Activated naive CD8-positive, alpha-beta T cell treated with anti-CD3 and anti-CD28 coated beads, Interleukin-2, amount 10 ng/mL, durations not matched to agents 7 days and 5 days (primary cell): ENCODE results near the gene SCAF1. TPM values are rescaled to one million over a fixed set of nuclear protein-coding genes. Genes with fewer than 3 reads are reported as not detected.

ENCODE experiments used
- ATAC-seq: fragments of 150-1000 bp; cut with Tn5 transposase; one replicate; pipeline ENCODE4 v1.10.0; 2021; ENCODE audit warnings: low read depth, moderate library complexity
- POLR2A ChIA-PET: fragments of 350-600 bp; sonication (Branson Sonifier 250); formaldehyde crosslinking; loops from one replicate; lab custom pipeline; 2021; ENCODE audit warnings: antibody characterized with exemption; lab: Charles Lee
- DNase-seq: peaks from one replicate; pipeline ENCODE4 v3.0.0; 2021
- H3K27ac Mint-ChIP-seq: one replicate; pipeline ENCODE4 v1.8.0; 2022; ENCODE audit warnings: mild to moderate bottlenecking, mixed read lengths
- H3K27me3 Mint-ChIP-seq: one replicate; pipeline ENCODE4 v1.8.0; 2022; ENCODE audit warnings: mild to moderate bottlenecking, moderate library complexity, mixed read lengths
- H3K36me3 Mint-ChIP-seq: one replicate; pipeline ENCODE4 v1.8.0; 2021; ENCODE audit warnings: mild to moderate bottlenecking, mixed read lengths
- H3K4me1 Mint-ChIP-seq: one replicate; pipeline ENCODE4 v1.8.0; 2021; ENCODE audit warnings: mixed read lengths
- H3K4me3 Mint-ChIP-seq: one replicate; pipeline ENCODE4 v1.8.0; 2022; ENCODE audit warnings: mild to moderate bottlenecking, moderate library complexity, mixed read lengths
- H3K9me3 Mint-ChIP-seq: one replicate; pipeline ENCODE4 v1.8.0; 2021; ENCODE audit warnings: mixed read lengths
- total RNA-seq, 2 experiments: library from RNA; stranded (reverse); gene quantifications; one replicate each; pipeline ENCODE4 v1.2.3, GENCODE V29; 2021

SCAF1 gene
- total RNA-seq, 2 experiments from 2014 or later = 64.7 to 66.9 TPM

DNA sequence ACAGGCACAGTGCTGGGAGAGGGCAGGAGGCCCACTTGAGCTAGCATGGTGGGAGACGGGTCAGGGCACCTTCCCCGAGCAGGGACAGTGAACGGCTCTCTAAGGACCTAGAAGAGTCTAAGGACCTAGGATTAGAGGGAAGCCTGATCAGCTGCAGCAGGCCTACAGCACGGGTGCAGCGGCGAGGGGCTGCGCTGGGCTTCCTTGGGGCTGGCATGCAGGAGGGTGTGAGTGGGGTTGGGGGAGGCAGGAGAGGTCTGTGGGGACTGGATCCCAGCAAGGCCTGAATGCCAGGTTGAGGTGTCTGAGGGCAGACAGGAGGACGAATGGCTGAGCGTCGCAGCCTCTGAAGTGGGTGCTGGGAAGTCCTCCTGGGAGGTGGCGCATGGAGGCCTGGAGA is 3.6 kb downstream of the SCAF1 start:
- DNase-seq = no peak
- peaks cover 6% of the 10 kb centered on the region for H3K36me3 Mint-ChIP-seq
- POLR2A ChIA-PET = interaction anchor here (6.5 kb wide), 1 partner anchor 18 kb away, joined by 46 read pairs; the partner anchor contains the start of genes BCL2L12 and IRF3
- no peak overlapping the region for H3K4me3 Mint-ChIP-seq
- H3K27ac Mint-ChIP-seq = no peak overlapping the region
- H3K4me1 Mint-ChIP-seq = peaks cover 29% of the 10 kb centered on the region
- H3K27me3 Mint-ChIP-seq = no peaks in the 10 kb centered on the region
- ATAC-seq = no peak
- H3K9me3 Mint-ChIP-seq = no peaks in the 10 kb centered on the region

DNA sequence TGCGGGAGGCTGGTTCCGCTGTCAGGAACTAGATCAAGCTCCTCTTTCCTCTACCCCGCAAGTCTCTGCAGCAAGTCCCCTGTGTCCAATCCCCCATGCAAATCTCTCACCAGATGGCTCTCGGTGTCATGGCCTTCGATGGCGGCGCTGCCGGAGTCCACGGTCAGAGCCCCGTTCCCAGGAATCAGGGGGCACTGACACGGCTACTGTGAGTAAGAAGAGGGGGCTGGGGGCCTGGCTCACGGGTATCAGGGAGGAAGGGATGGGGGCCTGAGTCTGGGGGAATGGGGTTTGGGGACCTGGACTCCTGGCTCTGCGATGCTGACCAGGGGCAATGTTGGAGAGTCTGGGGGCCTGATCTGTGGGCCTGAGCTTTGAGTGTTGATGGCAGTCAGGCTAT is 4.0 kb downstream of the SCAF1 start:
- peaks cover 7% of the 10 kb centered on the region for H3K36me3 Mint-ChIP-seq
- no peak for ATAC-seq
- no peak overlapping the region for H3K4me3 Mint-ChIP-seq
- H3K4me1 Mint-ChIP-seq = peaks cover 25% of the 10 kb centered on the region
- DNase-seq = no peak
- no peak overlapping the region for H3K27ac Mint-ChIP-seq
- no peaks in the 10 kb centered on the region for H3K9me3 Mint-ChIP-seq
- H3K27me3 Mint-ChIP-seq = no peaks in the 10 kb centered on the region
- POLR2A ChIA-PET = interaction anchor here (6.5 kb wide), 1 partner anchor 18 kb away, joined by 46 read pairs; the partner anchor contains the start of genes BCL2L12 and IRF3

DNA sequence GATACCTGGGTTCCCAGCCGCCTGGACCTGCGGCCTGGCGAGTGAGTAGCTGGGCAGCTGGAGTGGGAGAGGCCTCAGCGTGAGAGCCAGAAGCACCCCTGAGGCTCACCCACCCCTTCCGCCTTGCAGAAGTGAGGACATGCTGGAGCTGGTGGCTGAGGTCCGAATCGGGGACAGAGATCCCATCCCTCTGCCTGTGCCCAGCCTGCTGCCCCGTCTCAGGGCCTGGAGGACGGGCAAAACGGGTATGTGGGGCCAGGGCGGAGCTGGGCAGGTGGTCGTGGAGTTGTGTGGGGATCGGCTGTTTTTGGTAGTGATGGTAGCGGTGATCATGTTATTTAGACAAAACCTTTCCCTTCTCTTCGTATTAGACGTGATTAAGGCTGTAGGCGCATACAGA is 4.6 kb downstream of the SCAF1 start:
- no peak for DNase-seq
- POLR2A ChIA-PET = interaction anchor here (0.5 kb wide), 1 partner anchor 30 kb away, joined by 3 read pairs; no protein-coding TSS in a partner anchor
- H3K27ac Mint-ChIP-seq = no peak overlapping the region

DNA sequence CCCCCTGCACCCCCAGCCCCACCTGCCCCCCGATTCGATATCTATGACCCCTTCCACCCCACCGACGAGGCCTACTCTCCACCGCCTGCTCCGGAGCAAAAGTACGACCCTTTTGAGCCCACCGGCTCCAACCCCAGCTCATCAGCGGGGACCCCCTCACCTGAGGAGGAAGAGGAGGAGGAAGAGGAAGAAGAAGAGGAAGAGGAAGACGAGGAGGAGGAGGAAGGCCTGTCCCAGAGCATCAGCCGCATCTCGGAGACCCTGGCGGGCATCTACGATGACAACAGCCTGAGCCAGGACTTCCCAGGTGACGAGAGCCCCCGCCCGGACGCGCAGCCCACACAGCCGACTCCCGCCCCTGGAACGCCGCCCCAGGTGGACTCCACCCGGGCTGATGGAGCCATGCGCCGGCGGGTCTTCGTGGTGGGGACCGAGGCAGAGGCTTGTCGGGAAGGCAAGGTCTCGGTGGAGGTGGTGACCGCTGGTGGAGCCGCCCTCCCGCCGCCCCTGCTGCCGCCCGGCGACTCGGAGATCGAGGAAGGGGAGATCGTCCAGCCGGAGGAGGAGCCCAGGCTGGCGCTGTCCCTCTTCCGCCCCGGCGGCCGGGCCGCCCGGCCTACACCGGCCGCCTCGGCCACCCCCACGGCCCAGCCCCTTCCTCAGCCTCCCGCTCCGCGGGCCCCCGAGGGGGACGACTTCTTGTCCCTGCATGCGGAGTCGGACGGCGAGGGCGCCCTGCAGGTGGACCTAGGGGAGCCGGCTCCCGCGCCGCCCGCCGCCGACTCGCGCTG is 9.2 kb downstream of the SCAF1 start:
- no peak for DNase-seq
- H3K27me3 Mint-ChIP-seq = no peaks in the 10 kb centered on the region

More for the DNA sequence above, 4.6 kb downstream of the SCAF1 start:
- ATAC-seq = no peak
- H3K4me1 Mint-ChIP-seq = peaks cover 23% of the 10 kb centered on the region
- no peak overlapping the region for H3K4me3 Mint-ChIP-seq
- H3K27me3 Mint-ChIP-seq = no peaks in the 10 kb centered on the region
- H3K36me3 Mint-ChIP-seq = peaks cover 7% of the 10 kb centered on the region
- no peaks in the 10 kb centered on the region for H3K9me3 Mint-ChIP-seq

DNA sequence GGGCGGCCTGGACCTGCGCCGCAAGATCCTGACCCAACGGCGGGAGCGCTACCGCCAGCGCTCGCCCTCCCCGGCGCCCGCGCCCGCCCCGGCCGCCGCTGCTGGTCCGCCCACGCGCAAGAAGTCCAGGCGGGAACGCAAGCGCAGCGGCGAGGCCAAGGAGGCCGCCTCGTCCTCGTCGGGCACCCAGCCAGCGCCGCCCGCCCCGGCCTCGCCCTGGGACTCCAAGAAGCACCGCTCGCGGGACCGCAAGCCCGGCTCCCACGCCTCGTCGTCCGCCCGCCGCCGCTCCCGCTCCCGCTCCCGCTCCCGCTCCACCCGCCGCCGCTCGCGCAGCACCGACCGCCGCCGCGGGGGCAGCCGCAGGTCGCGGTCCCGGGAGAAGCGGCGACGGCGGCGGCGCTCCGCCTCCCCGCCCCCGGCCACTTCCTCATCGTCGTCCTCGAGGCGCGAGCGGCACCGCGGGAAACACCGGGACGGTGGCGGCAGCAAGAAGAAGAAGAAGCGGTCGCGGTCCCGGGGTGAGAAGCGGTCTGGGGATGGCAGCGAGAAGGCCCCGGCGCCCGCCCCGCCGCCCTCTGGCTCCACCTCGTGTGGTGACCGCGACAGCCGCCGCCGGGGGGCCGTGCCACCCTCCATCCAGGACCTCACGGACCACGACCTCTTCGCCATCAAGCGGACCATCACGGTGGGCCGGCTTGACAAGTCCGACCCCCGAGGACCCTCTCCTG is 10.0 kb downstream of the SCAF1 start:
- H3K36me3 Mint-ChIP-seq = peaks cover 5% of the 10 kb centered on the region
- DNase-seq = no peak
- H3K9me3 Mint-ChIP-seq = no peaks in the 10 kb centered on the region
- H3K4me3 Mint-ChIP-seq = no peak overlapping the region
- no peaks in the 10 kb centered on the region for H3K27me3 Mint-ChIP-seq
- ATAC-seq = no peak
- POLR2A ChIA-PET = no interaction called here
- H3K4me1 Mint-ChIP-seq = no peaks in the 10 kb centered on the region
- no peak overlapping the region for H3K27ac Mint-ChIP-seq

More for the DNA sequence above, 9.2 kb downstream of the SCAF1 start:
- no peaks in the 10 kb centered on the region for H3K4me1 Mint-ChIP-seq
- H3K27ac Mint-ChIP-seq = no peak overlapping the region
- peaks cover 2% of the 10 kb centered on the region for H3K36me3 Mint-ChIP-seq
- H3K4me3 Mint-ChIP-seq = no peak overlapping the region
- ATAC-seq = no peak
- H3K9me3 Mint-ChIP-seq = no peaks in the 10 kb centered on the region
- POLR2A ChIA-PET = no interaction called here

DNA sequence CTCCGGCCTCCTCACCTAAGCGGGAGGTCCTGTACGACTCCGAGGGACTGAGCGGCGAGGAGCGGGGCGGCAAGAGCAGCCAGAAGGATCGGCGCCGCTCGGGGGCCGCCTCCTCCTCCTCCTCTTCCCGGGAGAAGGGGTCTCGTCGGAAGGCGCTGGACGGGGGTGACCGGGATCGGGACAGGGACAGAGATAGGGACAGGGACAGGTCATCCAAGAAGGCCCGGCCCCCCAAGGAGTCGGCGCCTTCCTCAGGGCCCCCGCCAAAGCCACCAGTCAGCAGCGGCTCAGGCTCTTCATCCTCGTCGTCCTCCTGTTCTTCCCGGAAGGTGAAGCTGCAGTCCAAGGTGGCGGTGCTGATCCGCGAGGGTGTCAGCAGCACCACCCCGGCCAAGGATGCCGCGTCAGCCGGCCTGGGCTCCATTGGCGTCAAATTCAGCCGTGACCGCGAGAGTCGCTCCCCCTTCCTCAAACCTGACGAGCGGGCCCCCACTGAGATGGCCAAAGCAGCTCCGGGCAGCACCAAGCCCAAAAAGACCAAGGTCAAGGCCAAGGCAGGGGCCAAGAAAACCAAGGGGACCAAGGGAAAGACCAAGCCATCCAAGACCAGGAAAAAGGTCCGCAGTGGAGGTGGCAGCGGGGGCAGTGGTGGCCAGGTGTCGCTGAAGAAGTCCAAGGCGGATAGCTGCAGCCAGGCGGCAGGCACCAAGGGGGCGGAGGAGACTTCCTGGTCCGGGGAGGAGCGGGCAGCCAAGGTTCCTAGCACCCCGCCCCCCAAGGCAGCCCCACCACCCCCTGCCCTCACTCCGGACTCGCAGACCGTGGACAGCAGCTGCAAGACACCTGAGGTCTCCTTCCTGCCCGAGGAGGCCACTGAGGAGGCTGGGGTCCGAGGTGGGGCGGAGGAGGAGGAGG is 10.8 kb downstream of the SCAF1 start:
- H3K4me3 Mint-ChIP-seq = no peak overlapping the region
- H3K27me3 Mint-ChIP-seq = no peaks in the 10 kb centered on the region
- DNase-seq (no peak), ATAC-seq (no peak)
- H3K27ac Mint-ChIP-seq = no peak overlapping the region
- H3K9me3 Mint-ChIP-seq = no peaks in the 10 kb centered on the region
- H3K4me1 Mint-ChIP-seq = no peaks in the 10 kb centered on the region
- H3K36me3 Mint-ChIP-seq = peaks cover 8% of the 10 kb centered on the region
- POLR2A ChIA-PET = interaction anchor here (1.2 kb wide), 1 partner anchor 11 kb away, joined by 4 read pairs; the partner anchor contains the start of gene SCAF1

DNA sequence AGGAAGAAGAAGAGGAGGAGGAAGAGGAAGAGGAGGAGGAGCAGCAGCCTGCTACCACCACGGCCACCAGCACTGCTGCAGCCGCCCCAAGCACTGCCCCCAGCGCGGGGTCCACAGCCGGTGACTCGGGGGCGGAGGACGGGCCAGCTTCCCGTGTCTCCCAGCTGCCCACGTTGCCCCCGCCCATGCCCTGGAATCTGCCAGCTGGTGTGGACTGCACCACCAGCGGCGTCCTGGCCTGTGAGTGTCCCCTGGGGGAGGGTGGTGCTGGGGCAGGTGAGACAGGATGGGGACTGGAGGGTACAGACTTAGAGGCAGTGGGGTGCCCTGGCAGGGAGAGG is 11.4 kb downstream of the SCAF1 start:
- no peaks in the 10 kb centered on the region for H3K27me3 Mint-ChIP-seq
- ATAC-seq = no peak
- H3K9me3 Mint-ChIP-seq = no peaks in the 10 kb centered on the region
- H3K36me3 Mint-ChIP-seq = peaks cover 8% of the 10 kb centered on the region
- POLR2A ChIA-PET = interaction anchor here (1.2 to 1.4 kb wide), 2 partner anchors 10 to 12 kb away, joined by 4 read pairs; partner anchors contain the start of gene SCAF1
- H3K27ac Mint-ChIP-seq = no peak overlapping the region
- no peaks in the 10 kb centered on the region for H3K4me1 Mint-ChIP-seq
- no peak overlapping the region for H3K4me3 Mint-ChIP-seq
- DNase-seq = no peak

DNA sequence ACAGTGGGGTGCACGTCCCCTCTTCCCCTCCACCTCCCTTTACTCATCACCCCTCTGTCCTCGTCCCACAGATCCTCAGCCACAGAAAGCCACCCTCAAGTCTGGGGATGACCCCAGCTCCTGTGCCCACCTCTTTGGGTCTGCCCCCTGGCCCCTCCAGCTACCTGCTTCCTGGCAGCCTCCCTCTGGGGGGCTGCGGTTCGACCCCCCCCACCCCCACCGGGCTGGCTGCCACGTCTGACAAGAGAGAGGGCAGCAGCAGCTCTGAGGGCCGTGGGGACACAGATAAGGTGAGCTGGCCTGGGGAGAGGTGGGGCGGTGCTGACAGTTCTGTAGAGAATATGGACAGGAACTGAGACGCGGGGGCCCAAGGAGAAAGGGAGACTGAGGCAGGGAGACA is 12.6 kb downstream of the SCAF1 start:
- POLR2A ChIA-PET = interaction anchor here (0.5 to 1.4 kb wide), 3 partner anchors 11 to 953 kb away, joined by 3 to 6 read pairs (median 4); no protein-coding TSS in a partner anchor
- Mint-ChIP-seq H3K4me3 (no peak overlapping the region), H3K9me3 (no peaks in the 10 kb centered on the region), H3K36me3 (peaks cover 8% of the 10 kb centered on the region), H3K27ac (no peak overlapping the region), H3K4me1 (no peaks in the 10 kb centered on the region), H3K27me3 (no peaks in the 10 kb centered on the region)
- no peak for DNase-seq
- no peak for ATAC-seq

DNA sequence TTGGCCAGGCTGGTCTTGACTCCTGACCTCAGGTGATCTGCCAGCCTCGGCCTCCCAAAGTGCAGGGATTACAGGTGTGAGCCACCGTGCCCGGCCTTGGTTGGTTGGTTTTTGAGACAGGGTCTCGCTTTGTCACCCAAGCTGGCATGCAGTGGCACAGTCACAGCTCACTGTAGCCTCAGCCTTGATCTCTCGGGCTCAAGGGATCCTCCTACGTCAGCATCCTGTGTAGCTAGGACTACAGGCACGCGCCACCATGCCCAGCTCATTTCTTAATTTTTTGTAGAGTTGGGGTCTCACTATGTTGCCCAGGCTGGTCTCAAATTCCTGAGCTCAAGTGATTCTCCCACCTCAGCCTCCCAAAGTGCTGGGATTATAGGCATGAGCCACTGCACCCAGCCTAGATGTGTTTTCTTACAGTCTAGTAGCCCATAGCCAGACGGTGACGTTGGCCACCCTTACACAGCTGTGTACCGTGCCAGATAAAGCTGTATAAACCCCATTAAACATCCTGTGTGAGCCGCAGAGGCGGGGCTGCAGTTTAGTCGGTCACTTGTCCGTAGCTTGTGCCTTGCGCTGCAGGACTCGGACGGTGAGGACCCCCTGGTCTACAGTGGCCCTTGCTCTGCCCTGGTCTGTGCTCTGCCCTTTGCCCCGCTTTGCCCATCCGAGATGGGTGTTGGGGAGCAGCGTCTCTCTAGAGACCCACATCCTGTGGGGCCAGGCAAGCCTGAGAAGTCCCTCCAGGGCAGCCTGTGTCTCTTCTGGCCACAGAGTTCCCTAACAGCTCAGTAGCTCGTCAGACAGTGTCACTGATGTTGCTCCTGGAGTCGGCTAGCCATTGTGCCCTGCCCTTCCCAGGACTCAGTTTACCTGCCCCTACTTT is 13.8 kb downstream of the SCAF1 start:
- ATAC-seq (no peak), DNase-seq (no peak)
- H3K9me3 Mint-ChIP-seq = no peaks in the 10 kb centered on the region
- no peak overlapping the region for H3K27ac Mint-ChIP-seq
- POLR2A ChIA-PET = interaction anchor here (0.6 to 1.5 kb wide), 3 partner anchors 9 to 16 kb away, joined by 3 read pairs; partner anchors contain the start of genes BCL2L12, IRF3, RRAS and SCAF1
- H3K4me3 Mint-ChIP-seq = no peak overlapping the region
- H3K36me3 Mint-ChIP-seq = peaks cover 8% of the 10 kb centered on the region
- H3K4me1 Mint-ChIP-seq = no peaks in the 10 kb centered on the region
- H3K27me3 Mint-ChIP-seq = no peaks in the 10 kb centered on the region

DNA sequence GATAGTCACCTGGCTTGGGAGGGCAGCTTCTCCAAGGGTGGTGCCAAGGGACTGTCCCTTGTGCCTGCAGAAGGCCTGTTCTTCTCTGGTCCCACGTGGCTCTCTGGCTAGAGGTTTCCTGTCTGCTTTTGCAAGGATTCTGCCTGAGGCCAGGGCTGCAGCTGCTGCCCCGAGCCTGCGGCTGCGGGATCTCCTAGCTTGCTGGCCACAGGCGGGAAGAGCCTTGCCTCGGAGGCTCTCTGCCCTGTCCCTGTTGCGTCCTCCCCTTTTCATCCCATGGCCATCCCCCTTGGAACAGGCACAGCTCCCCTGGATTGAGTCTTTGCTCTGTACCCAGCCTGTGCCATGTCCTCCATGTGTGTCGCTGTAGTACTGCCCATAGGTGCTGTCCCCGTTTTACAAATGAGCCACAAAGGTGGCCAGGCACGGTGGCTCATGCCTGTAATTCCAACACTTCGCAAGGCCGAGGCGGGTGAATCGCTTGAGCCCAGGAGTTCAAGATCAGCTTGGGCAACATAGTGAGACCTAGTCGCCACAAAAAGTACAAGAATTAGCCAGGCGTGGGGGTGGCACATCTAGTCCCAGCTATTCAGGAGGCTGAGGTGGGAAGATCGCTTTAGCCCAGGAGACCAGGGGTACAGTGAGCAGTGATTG is 14.6 kb downstream of the SCAF1 start:
- no peak overlapping the region for H3K4me3 Mint-ChIP-seq
- H3K36me3 Mint-ChIP-seq = peaks cover 7% of the 10 kb centered on the region
- H3K4me1 Mint-ChIP-seq = no peaks in the 10 kb centered on the region
- DNase-seq (no peak), ATAC-seq (no peak)
- POLR2A ChIA-PET = interaction anchor here (0.6 to 1.5 kb wide), 3 partner anchors 9 to 16 kb away, joined by 3 read pairs; partner anchors contain the start of genes BCL2L12, IRF3, RRAS and SCAF1
- H3K9me3 Mint-ChIP-seq = no peaks in the 10 kb centered on the region
- H3K27ac Mint-ChIP-seq = no peak overlapping the region
- H3K27me3 Mint-ChIP-seq = no peaks in the 10 kb centered on the region

DNA sequence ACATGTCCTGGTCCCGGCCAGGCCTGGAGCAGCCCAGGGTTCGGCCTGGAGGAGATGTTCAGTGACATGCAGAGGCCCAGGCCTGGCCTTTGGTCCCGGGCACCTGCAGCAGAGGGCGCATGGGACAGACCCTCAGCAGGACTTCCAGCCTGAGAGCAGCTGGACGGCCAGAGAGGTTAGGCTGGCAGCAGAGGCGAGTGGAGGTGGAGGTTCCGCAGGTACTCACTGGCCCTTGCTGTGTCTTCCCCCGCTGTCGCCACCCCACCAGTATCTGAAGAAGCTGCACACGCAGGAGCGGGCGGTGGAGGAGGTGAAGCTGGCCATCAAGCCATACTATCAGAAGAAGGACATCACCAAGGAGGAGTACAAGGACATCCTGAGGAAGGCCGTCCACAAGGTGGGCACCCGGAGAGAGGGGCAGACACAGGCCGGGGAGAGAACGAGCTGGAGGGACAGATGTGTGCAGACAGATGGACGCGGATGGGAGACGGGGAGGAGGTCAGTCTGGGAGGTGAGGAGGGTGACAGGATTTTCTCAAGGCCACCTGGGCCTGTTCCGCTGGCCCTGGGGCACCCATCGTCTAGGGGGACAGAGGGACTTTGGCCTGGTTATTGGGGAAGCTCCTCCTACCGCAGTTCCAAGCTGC is 15.6 kb downstream of the SCAF1 start:
- POLR2A ChIA-PET = interaction anchor here (0.5 to 1.4 kb wide), 3 partner anchors 9 to 130 kb away, joined by 3 to 6 read pairs (median 4); partner anchors contain the start of gene RCN3
- no peak overlapping the region for H3K4me3 Mint-ChIP-seq
- H3K9me3 Mint-ChIP-seq = no peaks in the 10 kb centered on the region
- DNase-seq = no peak
- peaks cover 8% of the 10 kb centered on the region for H3K36me3 Mint-ChIP-seq
- no peaks in the 10 kb centered on the region for H3K4me1 Mint-ChIP-seq
- H3K27me3 Mint-ChIP-seq = no peaks in the 10 kb centered on the region
- no peak for ATAC-seq
- H3K27ac Mint-ChIP-seq = no peak overlapping the region
